Fibroblast of peridontal ligament (primary cell): Measurements from ENCODE around the gene RBBP8.

Experiments
- DNase-seq: peaks from one replicate; pipeline ENCODE4 v3.0.0-alpha.2; 2010; ENCODE audit errors: extremely low read depth

Gene RBBP8

GRCh38 chr18:22998344-22998743 lies 65.2 kb downstream of the RBBP8 start:
- DNase-seq, result no peak

- DNase-seq, result no peak
These were observed 66.1 kb downstream of the RBBP8 start for GRCh38 chr18:22999212-22999611.

- no peak for DNase-seq
These were observed 66.5 kb downstream of the RBBP8 start for GRCh38 chr18:22999647-23000046.

GRCh38 chr18:23003289-23003688 lies 70.2 kb downstream of the RBBP8 start:
- no peak for DNase-seq

- DNase-seq, result no peak
These were observed 79.1 kb downstream of the RBBP8 start for GRCh38 chr18:23012249-23012648.

GRCh38 chr18:23020555-23021294 lies 87.6 kb downstream of the RBBP8 start:
- DNase-seq, result no peak

GRCh38 chr18:23021623-23022022 lies 88.5 kb downstream of the RBBP8 start:
- DNase-seq, result no peak

- DNase-seq, result peak; percentile 93
These were observed 99.0 kb downstream of the RBBP8 start for GRCh38 chr18:23032030-23032582.

- no peak for DNase-seq
These were observed 99.9 kb downstream of the RBBP8 start for GRCh38 chr18:23033056-23033455.

- no peak for DNase-seq
These were observed 103.6 kb downstream of the RBBP8 start for GRCh38 chr18:23036660-23037201.

- DNase-seq, result no peak
These were observed 104.5 kb downstream of the RBBP8 start for GRCh38 chr18:23037646-23038045.

- peak; percentile 81 for DNase-seq
These were observed 105.6 kb downstream of the RBBP8 start for GRCh38 chr18:23038712-23039111.

GRCh38 chr18:23042133-23042532 lies 109.0 kb downstream of the RBBP8 start:
- no peak for DNase-seq

GRCh38 chr18:23043803-23044376 lies 110.8 kb downstream of the RBBP8 start:
- DNase-seq, result no peak

- DNase-seq, result no peak
These were observed 116.7 kb downstream of the RBBP8 start for GRCh38 chr18:23049698-23050373.

- peak; percentile 84 for DNase-seq
These were observed 120.8 kb downstream of the RBBP8 start for GRCh38 chr18:23053776-23054457.

- DNase-seq, result no peak
These were observed 121.4 kb downstream of the RBBP8 start for GRCh38 chr18:23054553-23054952.

- DNase-seq, result no peak
These were observed 123.2 kb downstream of the RBBP8 start for GRCh38 chr18:23056315-23056714.

GRCh38 chr18:23057096-23057495 lies 124.0 kb downstream of the RBBP8 start:
- no peak for DNase-seq

- peak; percentile 16 for DNase-seq
These were observed 125.8 kb downstream of the RBBP8 start for GRCh38 chr18:23058746-23059415.
